ENCODE measurements around the gene CEP63. TPM values are rescaled to one million over a fixed set of nuclear protein-coding genes. Genes with fewer than 3 reads are reported as not detected.

The CEP63 gene
- polyA plus RNA-seq, 1 donor from 2014 or later, result 14.1 TPM

- H3K9me3 ChIP-seq (ENCODE audit: low read length), result no peaks in the 10 kb centered on the region
- no peak overlapping the region for H3K4me2 ChIP-seq (ENCODE audit: low read length)
- TF ChIP-seq EP300 (conservative IDR thresholded peaks at IDR 0.05; ENCODE audit: poor library complexity, severe bottlenecking), result no peak
- no peak for TF ChIP-seq RAD21 (conservative IDR thresholded peaks at IDR 0.05)
- TF ChIP-seq POLR2AphosphoS5 (IDR thresholded peaks at IDR 0.05), result no peak
- TF ChIP-seq SMC3 (conservative IDR thresholded peaks at IDR 0.05; ENCODE audit: poor library complexity), result no peak
- TF ChIP-seq MXI1 (conservative IDR thresholded peaks at IDR 0.05; ENCODE audit: poor library complexity, severe bottlenecking), result no peak
- TF ChIP-seq TAF1 (IDR thresholded peaks at IDR 0.05; ENCODE audit: low read depth), result no peak
- no peak for TF ChIP-seq REST (IDR thresholded peaks at IDR 0.05; ENCODE audit: borderline replicate concordance)
- no peak for TF ChIP-seq EZH2 (IDR thresholded peaks at IDR 0.05; ENCODE audit: borderline replicate concordance, insufficient read depth, low read length, poor library complexity, severe bottlenecking)
- TF ChIP-seq CTCF (IDR thresholded peaks at IDR 0.05; ENCODE audit: poor library complexity, severe bottlenecking), result no peak
Measured at GRCh38 chr3:134459562-134459961, 26.3 kb upstream of the CEP63 start.

GRCh38 chr3:134460965-134461364 is 24.9 kb upstream of the CEP63 start:
- H3K27me3 ChIP-seq (ENCODE audit: insufficient read depth, low read depth, low read length), result no peaks in the 10 kb centered on the region
- H3K9me2 ChIP-seq (ENCODE audit: insufficient read depth, low read length), result no peaks in the 10 kb centered on the region
- H3F3A ChIP-seq (ENCODE audit: insufficient read depth, low read length, poor library complexity, severe bottlenecking), result no peaks in the 10 kb centered on the region
- no peak overlapping the region for H3K27ac ChIP-seq (ENCODE audit: low read length)
- no peaks in the 10 kb centered on the region for H3K36me3 ChIP-seq (ENCODE audit: insufficient read depth, low read length)
- no peak overlapping the region for H3K4me2 ChIP-seq (ENCODE audit: low read length)
- no peak overlapping the region for H2AFZ ChIP-seq (ENCODE audit: low read depth, low read length)
- no peaks in the 10 kb centered on the region for H3K79me2 ChIP-seq (replicated peaks; ENCODE audit: insufficient read depth, low read length)
- H3K9me3 ChIP-seq (ENCODE audit: low read length), result no peaks in the 10 kb centered on the region
- H3K9ac ChIP-seq (ENCODE audit: low read length), result no peak overlapping the region
- H3K4me3 ChIP-seq (ENCODE audit: low read length), result no peak overlapping the region
- no peaks in the 10 kb centered on the region for H4K20me1 ChIP-seq (ENCODE audit: insufficient read depth)
- TF ChIP-seq REST (IDR thresholded peaks at IDR 0.05; ENCODE audit: borderline replicate concordance) (no peak), TAF1 (IDR thresholded peaks at IDR 0.05; ENCODE audit: low read depth) (no peak), EP300 (conservative IDR thresholded peaks at IDR 0.05; ENCODE audit: poor library complexity, severe bottlenecking) (no peak), RAD21 (conservative IDR thresholded peaks at IDR 0.05) (no peak), CTCF (IDR thresholded peaks at IDR 0.05; ENCODE audit: poor library complexity, severe bottlenecking) (no peak), MXI1 (conservative IDR thresholded peaks at IDR 0.05; ENCODE audit: poor library complexity, severe bottlenecking) (no peak), SMC3 (conservative IDR thresholded peaks at IDR 0.05; ENCODE audit: poor library complexity) (no peak), EZH2 (IDR thresholded peaks at IDR 0.05; ENCODE audit: borderline replicate concordance, insufficient read depth, low read length, poor library complexity, severe bottlenecking) (no peak), POLR2AphosphoS5 (IDR thresholded peaks at IDR 0.05) (no peak)

More at GRCh38 chr3:134459562-134459961, 26.3 kb upstream of the CEP63 start:
- Histone ChIP-seq H3K9me2 (ENCODE audit: insufficient read depth, low read length) (no peaks in the 10 kb centered on the region), H3F3A (ENCODE audit: insufficient read depth, low read length, poor library complexity, severe bottlenecking) (no peaks in the 10 kb centered on the region), H3K9ac (ENCODE audit: low read length) (no peak overlapping the region), H4K20me1 (ENCODE audit: insufficient read depth) (no peaks in the 10 kb centered on the region), H2AFZ (ENCODE audit: low read depth, low read length) (no peak overlapping the region), H3K36me3 (ENCODE audit: insufficient read depth, low read length) (no peaks in the 10 kb centered on the region), H3K27ac (ENCODE audit: low read length) (no peak overlapping the region), H3K27me3 (ENCODE audit: insufficient read depth, low read depth, low read length) (no peaks in the 10 kb centered on the region), H3K4me3 (ENCODE audit: low read length) (no peak overlapping the region), H3K79me2 (replicated peaks; ENCODE audit: insufficient read depth, low read length) (no peaks in the 10 kb centered on the region)
